Measurements from ENCODE around the gene ZNF487.
"Not testable (repeated sequence)": the region's sequence is repeated elsewhere in the genome, so short reads cannot be mapped to it uniquely, and the experiment has no call there.

Gene ZNF487

DNA sequence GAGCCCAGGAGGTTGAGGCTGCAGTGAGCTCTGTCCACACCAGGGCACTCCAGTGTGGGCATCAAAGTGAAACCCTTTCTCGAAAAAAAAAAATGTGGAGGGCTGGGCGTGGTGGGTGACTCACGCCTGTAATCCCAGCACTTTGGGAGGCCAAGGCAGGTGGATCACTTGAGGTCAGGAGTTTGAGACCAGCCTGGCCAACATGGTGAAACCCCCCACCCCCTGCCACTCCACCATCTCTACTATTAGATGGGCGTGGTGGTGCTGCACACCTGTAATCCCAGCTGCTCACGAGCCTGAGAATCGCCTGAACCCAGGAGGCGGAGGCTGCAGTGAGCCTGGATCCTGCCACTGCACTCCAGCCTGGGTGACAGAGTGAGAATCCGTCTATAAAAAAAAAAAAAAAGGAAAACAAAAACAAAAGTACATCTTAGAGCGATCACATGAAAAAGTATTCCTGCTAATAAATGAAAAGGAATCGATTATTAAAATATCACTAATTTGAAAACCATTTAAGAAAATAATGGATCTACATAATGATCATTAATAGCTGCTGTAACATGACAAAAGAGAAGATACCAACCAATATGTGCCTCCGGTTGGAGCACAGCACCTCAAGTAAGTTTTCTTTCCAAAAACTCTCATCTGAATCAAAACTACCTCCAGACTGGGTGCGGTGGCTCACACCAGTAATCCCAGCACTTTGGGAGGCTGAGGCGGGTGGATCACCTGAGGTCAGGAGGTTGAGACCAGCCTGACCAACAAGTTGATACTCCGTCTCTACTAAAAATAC, 32.8 kb upstream of the ZNF487 start:
- in situ Hi-C loops (cut with HindIII; ENCODE audit: low sequenced_read_pairs) = no loop called here

DNA sequence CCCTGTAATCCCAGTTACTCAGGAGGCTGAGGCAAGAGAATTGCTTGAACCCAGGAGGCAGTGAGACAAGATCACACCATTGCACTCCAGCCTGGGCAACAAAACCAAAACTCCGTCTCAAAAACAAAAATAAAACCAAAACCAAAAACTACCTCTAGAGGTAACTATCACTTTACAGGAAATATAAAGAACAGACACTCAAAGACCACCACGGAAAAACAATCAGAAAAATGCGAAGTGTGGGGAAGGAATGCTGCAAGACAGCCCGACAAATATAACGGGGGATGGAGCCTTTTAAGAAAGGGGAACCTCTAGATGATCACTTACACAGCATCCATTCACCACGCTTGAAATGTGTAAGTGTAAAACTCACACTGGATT, 32.2 kb upstream of the ZNF487 start:
- in situ Hi-C loops (cut with HindIII; ENCODE audit: low sequenced_read_pairs) = no loop called here

DNA sequence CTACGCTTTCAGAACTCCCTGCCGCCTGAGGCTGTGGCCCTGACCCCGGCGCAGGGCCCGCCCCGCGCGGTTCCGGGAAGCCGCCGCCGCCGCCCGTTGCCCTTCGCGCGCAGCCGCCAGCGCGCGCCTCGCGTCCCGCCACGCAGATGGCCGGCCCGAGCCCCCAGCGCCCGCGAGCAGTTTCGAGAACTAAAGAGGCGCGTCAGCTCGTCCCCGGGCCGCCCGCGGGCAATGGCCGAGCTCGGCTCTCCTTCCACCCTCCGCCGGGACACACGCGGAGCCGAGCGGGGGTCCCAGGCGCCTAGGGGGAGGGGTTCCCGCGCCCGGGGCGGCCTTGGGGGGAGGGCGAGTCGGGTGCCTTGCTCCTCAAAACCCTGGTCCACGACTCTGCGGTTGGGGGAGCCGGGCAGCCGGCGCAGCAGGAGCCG, 29.7 kb upstream of the ZNF487 start:
- in situ Hi-C loops (cut with HindIII; ENCODE audit: low sequenced_read_pairs) = no loop called here

DNA sequence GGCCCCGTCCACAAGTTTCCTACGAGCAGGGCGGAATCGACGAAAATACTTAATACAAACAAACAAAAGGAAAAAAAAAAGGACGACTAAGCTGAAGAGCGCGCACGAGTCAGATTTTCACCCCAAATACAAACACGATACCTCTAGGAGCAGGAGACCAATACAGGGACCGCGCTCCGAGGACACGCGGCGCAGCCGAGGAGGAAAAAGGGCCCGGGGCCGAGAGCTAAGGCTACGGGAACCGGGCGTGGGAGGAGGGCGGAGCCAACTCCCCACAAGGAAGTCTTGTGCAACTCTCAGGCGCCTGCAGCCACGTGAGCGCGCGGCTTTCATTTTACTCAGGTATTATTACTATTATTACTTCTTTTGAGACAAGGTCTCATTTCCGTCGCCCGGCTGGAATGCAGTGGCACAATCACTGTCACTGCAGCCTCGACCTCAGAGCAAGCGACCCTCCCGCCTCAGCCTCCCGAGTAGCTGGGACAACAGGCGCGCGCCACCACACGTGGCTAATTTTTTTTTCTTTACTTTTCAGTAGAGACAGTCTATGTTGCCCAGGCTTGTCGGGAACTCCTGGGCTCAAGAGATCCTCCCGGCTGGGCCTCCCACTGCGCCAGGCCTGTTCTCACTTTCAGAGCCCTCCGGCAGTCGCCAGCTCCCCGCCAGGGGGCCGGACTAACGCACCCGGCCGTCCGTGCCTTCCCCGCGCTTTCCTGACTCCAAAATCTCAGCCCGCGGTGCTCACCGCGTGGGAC, 29.2 kb upstream of the ZNF487 start:
- in situ Hi-C loops (cut with HindIII; ENCODE audit: low sequenced_read_pairs) = no loop called here

DNA sequence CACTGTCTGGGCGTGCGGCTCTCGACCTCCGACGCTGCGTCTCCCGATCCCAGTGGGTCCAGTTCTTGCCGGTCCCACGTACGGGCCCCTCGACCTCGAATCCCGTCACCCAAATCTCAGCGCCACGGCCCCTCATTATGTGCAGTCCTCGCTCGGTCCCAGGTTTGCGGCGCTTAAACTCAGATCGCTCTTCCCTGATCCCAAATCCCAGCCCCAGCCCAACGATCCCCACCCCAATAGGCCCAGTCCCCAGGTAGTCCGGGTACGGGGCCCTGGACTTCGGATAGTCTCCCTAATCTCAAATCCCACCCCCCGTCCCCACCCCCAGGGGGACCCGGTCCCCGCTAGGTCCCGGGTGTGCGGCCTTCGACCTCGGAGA, 28.6 kb upstream of the ZNF487 start:
- in situ Hi-C loops (cut with HindIII; ENCODE audit: low sequenced_read_pairs) = no loop called here

DNA sequence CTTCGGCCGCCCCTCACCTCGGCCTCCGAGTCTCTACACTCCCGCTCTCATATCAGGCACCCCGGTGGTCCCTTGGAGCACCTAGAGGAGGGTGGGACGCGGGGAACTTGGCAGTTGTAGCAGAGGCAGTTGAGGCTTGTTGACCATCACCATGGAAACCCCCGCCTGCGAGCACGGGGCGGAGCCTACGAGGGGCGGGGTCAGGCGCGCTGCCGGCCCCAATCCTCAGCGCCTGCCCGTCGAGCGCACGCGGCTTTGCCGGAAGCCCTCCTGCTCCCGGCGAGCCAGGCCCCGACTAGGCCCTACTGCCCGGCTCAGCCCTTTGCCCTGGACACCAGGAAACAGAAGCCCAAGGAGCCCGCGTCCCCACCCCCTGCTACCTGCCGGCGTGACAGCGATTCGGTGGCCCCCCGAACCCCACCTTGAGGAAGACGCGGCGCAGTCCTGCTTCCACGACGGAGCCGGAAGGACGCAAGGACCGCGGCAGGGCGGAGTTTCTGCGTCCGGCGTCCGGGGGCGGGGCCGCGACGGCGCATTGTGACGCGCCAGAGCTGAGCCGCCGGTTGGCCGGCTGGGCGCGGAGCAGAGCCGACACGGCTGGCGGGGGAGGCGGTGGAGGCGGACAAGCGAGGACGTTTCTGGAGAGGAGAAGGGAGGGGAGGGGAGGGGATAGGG, 28.1 kb upstream of the ZNF487 start, which contains the start of gene HNRNPF:
Gene HNRNPF, minus strand, starts transcription at position 477 of the 675 bp plus-strand sequence. CDS start 21,302 bp downstream, outside the sequence.
- in situ Hi-C loops (cut with HindIII; ENCODE audit: low sequenced_read_pairs) = no loop called here

DNA sequence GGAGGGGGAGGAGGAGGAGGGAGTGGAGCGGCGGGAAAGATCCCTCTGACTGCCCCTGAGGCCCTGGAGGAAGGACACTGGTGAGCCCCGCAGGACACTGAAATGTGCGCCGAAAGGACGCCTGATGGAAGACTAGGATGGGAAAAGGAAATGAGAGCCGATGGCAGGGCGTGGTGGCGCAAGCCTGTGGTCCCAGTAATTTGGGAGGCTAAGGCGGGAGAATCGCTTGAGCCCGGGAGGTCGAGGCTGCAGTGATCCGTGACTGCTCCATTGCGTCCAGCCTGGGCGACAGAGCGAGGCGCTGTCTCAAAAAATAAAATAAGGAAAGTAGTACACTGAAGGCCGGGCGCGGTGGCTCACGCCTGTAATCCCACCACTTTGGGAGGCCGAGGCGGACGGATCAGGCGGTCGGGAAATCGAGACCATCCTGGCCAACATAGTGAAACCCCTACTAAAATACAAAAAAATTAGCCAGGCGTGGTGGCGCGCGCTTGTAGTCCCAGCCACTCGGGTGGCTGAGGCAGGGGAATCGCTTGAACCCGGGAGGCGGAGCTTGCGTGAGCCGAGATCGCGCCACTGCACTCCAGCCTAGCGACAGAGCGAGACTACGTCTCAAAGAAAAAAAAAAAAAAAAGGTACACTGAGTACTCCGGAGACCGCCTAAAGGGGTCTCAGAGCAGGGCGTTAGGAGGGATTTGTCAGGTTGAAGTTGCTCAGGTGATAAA, 27.4 kb upstream of the ZNF487 start:
- in situ Hi-C loops (cut with HindIII; ENCODE audit: low sequenced_read_pairs) = no loop called here

DNA sequence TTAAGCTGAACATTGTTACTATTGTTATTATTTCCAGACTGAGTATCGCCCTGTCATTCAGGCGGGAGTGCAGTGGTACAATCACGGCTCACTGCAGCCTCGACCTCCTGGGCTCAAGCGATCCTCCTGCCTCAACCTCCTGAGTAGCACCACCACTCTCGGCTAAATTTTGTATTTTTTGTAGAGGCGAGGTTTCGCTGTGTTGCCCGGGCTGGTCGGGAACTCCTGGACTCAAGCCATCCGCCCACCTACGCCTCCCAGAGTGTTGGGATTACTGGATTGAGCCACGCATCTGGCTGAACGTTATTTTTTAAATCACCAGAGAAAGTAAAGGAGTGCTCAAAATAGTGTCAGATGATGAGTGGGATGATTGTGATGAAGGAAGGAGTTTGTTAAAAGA, 26.6 kb upstream of the ZNF487 start:
- in situ Hi-C loops (cut with HindIII; ENCODE audit: low sequenced_read_pairs) = no loop called here

DNA sequence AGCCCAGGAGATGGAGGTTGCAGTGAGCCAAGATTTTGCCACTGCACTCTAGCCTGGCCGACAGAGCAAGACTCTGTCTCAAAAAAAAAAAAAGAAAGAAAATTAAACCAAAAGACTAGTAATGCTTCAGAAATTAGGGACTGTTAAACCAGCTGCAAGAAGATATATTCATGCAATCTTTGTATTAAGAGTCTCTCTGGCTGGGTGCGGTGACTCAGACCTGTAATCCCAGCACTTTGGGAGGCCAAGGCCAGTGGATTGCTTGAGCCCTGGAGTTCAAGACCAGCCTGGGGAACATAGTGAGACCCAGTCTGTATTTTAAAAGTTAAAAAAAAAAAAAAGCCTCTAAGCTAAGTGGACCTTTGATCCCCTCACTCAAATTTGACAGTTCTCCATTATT, 25.4 kb upstream of the ZNF487 start:
- in situ Hi-C loops (cut with HindIII; ENCODE audit: low sequenced_read_pairs) = no loop called here

DNA sequence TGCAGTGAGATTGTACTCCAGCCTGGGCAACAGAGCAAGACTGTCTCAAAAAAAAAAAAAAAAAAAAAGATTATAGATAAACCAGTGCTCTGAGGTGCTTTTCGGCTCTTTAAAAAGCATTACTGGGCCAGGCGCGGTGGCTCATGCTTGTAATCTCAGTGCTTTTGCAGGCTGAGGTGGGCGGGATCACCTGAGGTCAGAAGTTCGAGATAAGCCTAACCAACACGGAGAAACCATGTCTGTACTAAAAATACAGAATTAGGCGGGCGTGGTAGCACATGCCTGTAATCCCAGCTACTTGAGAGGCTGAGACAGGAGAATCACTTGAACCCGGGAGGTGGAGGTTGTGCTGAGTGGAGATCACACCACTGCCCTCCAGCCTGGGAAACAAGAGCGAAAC, 21.4 kb upstream of the ZNF487 start:
- in situ Hi-C loops (cut with HindIII; ENCODE audit: low sequenced_read_pairs) = no loop called here

DNA sequence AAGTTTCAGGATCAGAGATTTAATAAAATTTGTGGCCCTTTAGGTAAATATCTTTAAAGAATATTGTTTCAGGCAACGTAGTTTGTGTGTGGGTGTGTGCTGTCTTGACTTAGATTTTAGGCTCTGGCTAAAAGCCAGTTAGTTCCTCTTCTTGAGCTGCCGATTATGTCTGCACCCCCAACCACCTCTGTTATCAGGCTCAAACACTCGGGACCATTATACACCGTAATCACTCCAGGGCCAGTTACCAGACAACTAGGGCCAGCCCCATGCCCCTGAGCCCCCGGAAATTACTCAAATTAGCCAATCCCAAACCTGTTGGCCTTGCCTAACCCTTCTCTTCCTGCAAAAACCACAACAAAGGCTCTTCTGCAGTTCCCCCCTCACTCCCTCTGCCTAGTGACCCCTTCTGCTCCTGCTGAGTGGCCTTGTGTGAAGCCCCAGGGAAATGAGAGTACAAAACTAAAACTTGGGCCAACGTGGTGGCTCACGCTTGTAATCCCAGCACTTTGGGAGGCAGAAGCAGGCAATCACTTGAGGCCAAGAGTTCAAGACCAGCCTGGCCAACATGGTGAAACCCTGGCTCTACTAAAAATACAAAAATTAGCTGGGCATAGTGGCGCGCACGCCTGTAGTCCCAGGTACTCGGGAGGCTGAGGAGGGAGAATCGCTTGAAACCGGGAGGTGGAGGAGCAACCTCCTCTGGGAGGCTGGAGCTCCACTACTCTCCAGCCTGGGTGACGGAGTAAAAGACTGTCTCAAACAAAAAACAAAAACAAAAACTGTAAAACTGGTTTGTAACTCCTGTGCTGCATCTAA, 18.8 kb upstream of the ZNF487 start:
- in situ Hi-C loops (cut with HindIII; ENCODE audit: low sequenced_read_pairs) = no loop called here

DNA sequence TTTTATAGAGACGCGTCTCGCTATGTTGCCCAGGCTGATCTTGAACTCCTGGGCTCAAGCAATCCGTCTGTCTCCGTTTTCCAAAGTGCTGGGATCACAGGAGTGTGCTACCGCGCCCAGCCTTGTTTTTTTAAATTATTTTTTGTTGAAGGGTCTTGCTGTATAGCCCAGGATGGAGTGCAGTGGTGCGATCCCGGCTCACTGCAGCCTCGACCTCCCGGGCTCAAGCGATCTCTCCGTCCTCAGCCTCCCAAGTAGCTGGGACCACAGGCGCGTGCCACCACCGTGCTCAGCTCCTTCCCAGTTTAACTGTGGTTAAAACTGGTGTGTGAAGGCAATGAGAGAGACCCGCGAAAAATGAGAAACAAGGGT, 16.9 kb upstream of the ZNF487 start:
- in situ Hi-C loops (cut with HindIII; ENCODE audit: low sequenced_read_pairs) = no loop called here

DNA sequence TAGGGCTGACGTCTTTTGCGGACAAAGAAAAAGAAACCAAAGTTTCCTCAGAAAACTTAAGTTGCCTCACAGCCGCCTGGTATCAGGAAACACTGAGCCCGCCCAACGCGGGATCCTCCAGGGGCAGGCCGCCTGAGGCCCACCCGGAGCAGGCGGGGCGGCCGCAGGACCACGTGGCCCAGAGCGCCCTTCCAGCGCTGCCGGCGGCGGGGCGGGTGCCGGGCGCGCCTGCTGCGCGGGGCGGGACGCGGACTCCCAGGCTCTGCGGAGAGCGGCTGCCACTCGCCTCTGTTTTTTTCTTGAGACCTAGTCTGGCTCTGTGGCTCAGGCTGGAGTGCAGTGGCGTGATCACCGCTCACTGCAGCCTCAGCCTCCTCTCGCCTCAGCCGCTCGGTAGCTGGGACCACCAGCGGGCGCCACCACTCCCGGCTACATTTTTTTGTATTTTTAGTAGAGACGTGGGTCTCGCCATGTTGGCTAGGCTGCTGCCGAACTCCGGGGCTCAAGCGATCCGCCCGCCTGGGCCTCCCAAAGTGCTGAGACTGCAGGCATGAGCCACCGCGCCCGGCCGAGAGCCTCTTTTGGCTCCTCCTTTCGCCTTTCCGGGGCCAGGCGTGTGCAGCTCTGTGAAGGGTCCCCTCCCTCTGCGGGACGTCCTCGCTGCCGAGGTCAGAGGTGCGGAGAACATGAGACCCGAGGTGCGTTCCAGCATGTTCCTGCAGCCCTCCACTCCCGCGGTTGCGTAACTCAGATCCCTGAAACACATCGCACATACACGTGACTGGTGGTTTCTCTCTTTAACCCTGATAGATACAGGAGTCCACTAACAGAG, 16.3 kb upstream of the ZNF487 start:
- in situ Hi-C loops (cut with HindIII; ENCODE audit: low sequenced_read_pairs) = no loop called here

DNA sequence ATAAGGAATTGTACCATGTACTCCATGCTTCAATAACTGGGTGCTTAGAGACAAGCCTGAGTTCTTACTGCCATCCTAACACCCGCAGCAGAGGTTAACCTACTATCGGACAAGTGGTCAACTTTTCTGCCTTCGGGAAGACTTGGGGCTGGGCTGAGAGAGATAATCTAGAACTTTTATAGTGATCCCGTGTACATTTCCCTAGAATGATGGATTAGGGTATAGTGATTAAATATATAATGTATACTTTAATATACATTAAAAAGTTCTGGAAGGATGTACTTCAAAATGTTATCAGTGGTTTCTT, 15.8 kb upstream of the ZNF487 start:
- in situ Hi-C loops (cut with HindIII; ENCODE audit: low sequenced_read_pairs) = no loop called here

DNA sequence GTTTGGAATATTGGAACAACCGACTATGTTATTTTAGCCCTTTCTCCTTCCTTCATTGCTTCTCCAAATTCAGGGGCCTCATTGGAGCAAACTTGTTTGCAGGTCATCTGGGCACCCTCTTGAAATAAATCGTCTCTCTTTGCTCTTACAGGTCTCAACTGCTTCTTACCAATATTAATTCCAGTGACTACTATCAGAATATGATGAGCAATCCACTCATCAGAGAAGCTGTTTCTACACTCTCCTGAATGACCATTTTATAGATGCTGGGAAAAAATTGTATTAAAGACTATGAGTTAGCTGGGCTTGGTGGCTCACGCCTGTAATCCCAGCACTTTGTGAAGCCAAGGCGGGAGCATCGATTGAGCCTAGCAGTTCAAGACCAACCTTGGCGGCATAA, 15.4 kb upstream of the ZNF487 start:
- in situ Hi-C loops (cut with HindIII; ENCODE audit: low sequenced_read_pairs) = no loop called here

DNA sequence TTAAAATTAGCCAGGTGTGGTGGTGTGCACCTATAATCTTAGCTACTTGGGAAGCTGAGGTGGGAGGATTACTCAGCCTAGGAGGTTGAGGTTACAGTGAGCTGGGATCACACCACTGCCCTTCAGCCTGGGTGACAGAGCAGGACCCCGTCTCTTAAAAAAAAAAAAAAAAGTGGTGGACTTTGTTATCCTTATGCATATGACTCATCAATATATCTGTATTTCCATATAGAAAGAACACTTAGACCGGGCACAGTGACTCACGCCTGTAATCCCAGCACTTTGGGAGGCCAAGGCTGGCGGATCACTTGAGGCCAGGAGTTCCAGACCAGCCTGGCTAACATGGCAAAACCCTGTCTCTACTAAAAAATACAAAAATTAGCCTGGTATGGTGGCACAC, 15.0 kb upstream of the ZNF487 start:
- in situ Hi-C loops (cut with HindIII; ENCODE audit: low sequenced_read_pairs) = not testable (repeated sequence)

DNA sequence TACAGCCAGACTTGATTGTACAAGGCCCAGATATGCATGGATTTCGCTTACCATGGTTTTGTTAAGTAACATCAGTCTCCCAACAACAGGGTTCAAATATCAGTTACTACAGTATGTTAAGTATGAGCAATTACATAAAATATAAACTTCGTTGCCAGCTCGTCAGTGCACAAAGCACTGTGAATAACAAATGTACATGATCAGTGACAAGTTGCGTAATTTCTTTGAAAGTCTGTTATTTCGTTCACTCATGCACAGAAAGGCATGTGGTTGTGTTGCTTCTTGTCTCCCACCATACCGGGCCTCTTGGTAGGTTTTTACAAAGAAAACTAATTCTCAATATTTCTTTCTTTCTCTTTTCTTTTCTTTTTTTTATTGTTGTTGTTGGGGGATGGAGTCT, 12.5 kb upstream of the ZNF487 start:
- in situ Hi-C loops (cut with HindIII; ENCODE audit: low sequenced_read_pairs) = no loop called here

DNA sequence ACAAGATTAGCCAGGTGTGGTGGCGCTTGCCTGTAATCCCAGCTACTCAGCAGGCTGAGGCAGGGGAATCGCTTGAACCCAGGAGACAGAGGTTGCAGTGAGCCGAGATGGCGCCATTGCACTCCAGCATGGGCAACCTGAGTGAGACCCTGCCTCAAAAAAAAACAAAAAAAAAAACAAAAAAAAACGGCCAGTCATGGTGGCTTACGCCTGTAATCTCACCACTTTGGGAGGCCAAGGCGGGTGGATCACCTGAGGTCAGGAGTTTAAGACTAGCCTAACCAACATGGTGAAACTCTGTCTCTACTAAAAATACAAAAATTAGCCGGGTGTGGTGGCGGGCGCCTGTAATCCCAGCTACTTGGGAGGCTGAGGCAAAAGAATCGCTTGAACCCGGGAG, 10.4 kb upstream of the ZNF487 start:
- in situ Hi-C loops (cut with HindIII; ENCODE audit: low sequenced_read_pairs) = not testable (repeated sequence)

DNA sequence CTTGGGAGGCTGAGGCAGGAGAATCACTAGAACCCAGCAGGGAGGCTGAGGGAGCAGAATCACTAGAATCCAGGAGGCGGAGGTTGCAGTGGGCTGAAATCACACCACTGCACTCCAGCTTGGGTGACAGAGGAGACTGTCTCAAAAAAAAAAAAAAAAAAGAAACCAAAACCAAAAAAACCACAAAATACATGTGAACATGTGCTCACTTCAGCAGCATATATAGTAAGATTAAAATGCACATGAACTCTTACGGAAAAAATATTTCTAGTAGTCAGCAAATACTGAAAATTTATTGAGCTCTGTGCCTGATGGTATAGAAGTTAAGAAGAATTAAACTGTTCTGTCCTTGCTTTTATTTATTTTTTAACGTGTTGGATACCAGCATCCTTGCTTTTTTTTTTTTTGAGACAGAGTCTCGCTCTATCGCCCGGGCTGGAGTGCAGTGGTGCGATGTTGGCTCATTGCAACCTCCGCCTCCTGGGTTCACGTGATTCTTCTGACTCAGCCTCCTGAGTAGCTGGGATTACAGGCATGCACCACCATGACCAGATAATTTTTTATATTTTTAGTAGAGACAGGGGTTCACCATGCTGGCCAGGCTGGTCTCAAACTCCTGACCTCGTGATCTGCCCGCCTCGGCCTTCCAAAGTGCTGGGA, 9.6 kb upstream of the ZNF487 start:
- in situ Hi-C loops (cut with HindIII; ENCODE audit: low sequenced_read_pairs) = no loop called here

All from endothelial cell of hepatic sinusoid (primary cell).